Suppressor macrophage treated with lipopolysaccharide for 4 hours (primary cell): ENCODE measurements around the gene THSD7A.
"Not testable (repeated sequence)": the region's sequence is repeated elsewhere in the genome, so short reads cannot be mapped to it uniquely, and the experiment has no call there.

Experiments
- DNase-seq: peaks from one replicate; pipeline ENCODE4 v3.0.0-alpha.2; 2020

Gene THSD7A

GRCh38 chr7:11570922-11571550 lies 261.0 kb downstream of the THSD7A start:
- DNase-seq, result no peak

- DNase-seq, result no peak
Observed at GRCh38 chr7:11570205-11570604, 261.8 kb downstream of the THSD7A start.

GRCh38 chr7:11567571-11567970 lies 264.4 kb downstream of the THSD7A start:
- DNase-seq, result no peak

GRCh38 chr7:11557627-11558026 lies 274.4 kb downstream of the THSD7A start:
- DNase-seq, result peak; percentile 53

- DNase-seq, result no peak
Observed at GRCh38 chr7:11552676-11553296, 279.2 kb downstream of the THSD7A start.

GRCh38 chr7:11551470-11551869 lies 280.5 kb downstream of the THSD7A start:
- DNase-seq, result no peak

DNA sequence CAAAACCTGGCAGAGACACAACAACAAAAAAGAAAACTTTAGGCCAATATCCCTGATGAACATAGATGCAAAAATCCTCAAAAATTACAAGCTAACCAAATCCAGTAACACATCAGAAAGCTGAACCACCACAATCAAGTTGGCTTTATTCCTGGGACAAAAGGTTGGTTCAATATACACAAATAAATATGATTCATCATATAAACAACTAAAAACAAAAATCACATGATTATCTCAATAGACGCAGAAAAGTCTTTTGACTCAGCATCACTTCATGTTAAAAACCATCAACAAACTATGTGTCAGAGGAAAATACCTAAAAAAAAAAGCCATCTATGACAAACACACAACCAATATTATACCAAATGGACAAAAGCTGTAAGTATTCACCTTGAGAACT lies 283.5 kb downstream of the THSD7A start:
- DNase-seq, result no peak

GRCh38 chr7:11541330-11541729 lies 290.7 kb downstream of the THSD7A start:
- no peak for DNase-seq

- DNase-seq, result peak; percentile 10
Observed at GRCh38 chr7:11540271-11540761, 291.7 kb downstream of the THSD7A start.

DNA sequence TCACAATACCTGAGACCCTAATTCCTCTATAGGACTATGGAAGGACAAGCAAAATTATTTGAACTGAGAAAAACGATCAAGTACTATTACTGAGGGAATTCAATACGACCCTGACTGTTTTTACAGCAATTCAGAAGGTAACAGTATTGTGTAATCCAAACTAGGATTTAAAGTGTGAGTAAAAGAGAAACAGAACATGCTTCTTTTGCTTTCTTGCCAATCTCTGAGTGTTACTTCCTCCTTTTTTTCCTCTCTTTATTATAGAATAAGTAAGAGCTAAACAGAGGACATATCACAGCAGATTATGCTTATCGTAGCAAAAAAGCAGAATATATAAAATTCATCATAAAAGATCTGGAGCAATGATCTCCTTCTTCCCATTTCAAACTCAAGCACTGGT lies 292.1 kb downstream of the THSD7A start:
- DNase-seq, result peak; percentile 54

DNA sequence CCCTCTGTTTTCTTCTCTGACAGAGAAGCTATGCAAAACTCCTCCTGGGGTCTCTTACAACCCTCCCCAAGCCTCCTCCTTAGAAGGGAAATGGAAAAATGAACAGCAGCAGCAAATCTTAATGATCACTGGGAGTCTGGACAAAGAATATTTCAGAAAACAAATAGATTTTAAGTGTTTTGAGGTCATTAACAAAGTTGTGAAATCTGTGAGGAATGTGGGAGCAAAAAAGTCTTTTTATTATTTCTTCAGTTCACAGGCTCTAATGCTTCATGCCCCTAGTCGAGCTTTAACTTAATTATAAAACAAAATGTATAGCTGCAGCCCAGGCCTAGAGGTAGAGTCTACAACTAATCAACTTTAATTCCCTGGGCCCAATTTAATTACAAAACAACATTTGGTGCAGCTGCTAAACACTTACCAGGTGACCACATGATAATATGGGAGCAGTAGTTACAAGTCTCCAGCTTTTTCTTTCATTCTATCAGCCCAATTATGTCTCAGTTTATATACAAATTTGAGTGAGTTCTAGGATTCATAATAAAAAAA lies 293.2 kb downstream of the THSD7A start:
- no peak for DNase-seq

GRCh38 chr7:11533229-11533820 lies 298.7 kb downstream of the THSD7A start:
- DNase-seq, result no peak

- DNase-seq, result no peak
Observed at GRCh38 chr7:11529382-11529781, 302.6 kb downstream of the THSD7A start.

- no peak for DNase-seq
Observed at GRCh38 chr7:11527707-11528106, 304.3 kb downstream of the THSD7A start.

GRCh38 chr7:11524476-11525397 lies 307.3 kb downstream of the THSD7A start:
- DNase-seq, result no peak

- not testable (repeated sequence) for DNase-seq
Observed at GRCh38 chr7:11521964-11522499, 310.0 kb downstream of the THSD7A start.

DNA sequence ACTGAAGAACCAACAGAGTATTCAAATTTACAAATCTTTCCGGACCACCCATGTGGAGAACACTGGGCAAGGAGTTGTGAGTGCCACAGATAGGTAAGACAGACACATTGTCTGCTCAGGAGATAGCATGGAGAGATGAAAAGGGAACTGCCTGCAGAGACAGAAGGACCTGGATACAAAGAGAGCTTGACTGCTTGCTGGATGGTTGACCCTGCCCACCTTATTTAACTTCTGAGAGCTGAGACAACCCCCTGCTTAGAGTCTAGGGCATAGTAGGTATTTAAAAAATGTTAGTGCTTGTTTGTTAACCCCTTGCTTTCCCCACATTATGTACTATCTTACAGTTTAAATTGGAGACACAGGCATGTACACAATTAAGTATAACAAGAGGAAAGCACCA lies 314.1 kb downstream of the THSD7A start:
- no peak for DNase-seq

DNA sequence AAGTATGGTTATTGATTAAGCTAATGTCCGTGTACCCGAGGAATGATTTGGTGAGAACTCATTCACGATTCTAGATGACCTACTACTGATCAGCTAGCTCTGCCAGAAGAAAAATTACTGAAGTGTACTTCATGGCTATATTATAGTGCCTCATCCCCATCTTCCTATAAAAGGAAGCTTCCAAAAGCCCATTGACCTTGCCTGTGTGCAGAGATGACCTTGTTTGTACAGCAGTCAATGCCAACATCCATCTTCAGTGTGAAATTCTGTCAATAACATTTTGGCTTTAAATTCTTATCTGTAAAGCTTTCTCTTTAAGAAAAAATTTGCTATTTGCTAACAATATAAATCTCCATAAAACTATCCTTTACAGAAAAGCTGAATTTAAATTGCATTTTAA lies 315.7 kb downstream of the THSD7A start:
- DNase-seq, result no peak

GRCh38 chr7:11513460-11513859 lies 318.5 kb downstream of the THSD7A start:
- DNase-seq, result no peak

- no peak for DNase-seq
Observed at GRCh38 chr7:11507929-11508328, 324.1 kb downstream of the THSD7A start.

GRCh38 chr7:11506417-11506816 lies 325.6 kb downstream of the THSD7A start:
- no peak for DNase-seq

DNA sequence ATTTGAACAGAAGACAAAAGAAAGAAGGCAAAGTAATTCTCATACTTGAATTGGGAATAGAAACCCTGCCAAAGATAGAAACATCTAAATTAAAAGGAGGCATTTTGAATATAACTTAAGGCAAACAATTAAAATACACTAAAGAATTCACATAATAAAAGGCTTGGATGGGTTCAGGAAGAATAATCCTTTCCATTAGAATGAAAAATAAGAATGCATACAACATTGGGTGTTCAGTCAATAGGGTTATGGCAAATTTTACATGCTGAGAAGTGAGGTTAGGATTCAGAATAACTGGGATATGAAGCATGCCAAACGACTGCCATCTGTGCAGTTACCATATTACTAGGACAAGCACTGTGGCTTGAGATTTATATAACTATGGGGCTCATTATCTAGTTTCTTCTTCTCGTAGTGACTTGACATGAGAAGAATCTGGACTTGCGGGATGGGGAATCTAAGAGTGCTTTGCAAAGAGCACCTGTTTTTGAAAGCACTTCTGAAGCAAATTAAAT lies 326.5 kb downstream of the THSD7A start:
- no peak for DNase-seq
